ENCODE results near the gene TP73. TPM values are rescaled to one million over a fixed set of nuclear protein-coding genes. Genes with fewer than 3 reads are reported as not detected.

Gene TP73
- total RNA-seq, 4 donors from 2014 or later = 4.9 to 8.8 (median 7.0) TPM

DNA sequence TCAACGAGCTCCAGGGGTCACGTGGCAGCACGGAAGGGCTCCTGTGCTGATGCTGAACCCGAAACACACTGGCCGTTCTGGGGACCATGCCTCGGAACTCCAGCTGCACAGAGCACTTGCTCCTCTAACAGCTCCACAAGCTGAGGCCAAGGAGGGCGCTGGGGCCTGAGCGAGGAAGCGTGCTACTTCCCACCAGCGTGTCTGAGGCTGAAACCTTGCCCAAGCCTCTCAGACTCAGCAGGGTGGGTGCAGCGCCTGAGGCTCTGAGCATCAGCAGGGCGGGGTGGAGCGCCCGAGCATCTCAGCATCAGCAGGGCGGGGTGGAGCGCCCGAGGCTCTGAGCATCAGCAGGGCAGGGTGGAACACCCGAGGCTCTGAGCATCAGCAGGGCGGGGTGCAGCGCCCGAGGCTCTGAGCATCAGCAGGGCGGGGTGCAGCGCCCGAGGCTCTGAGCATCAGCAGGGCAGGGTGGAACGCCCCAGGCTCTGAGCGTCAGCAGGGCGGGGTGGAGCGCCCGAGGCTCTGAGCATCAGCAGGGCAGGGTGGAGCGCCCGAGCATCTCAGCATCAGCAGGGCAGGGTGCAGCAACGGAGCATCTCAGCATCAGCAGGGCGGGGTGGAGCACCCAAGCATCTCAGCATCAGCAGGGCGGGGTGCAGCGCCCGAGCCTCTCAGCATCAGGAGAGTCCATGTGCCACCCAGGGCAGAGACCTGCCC is 12.0 kb upstream of the TP73 start:
- Histone ChIP-seq H3K27me3 (no peaks in the 10 kb centered on the region), H3K36me3 (peaks cover 16 to 93% (median 21%) of the 10 kb centered on the region in 3 donors), H3K9me3 (no peaks in the 10 kb centered on the region), H3K4me1 (no peaks in the 10 kb centered on the region), H3K4me3 (no peak overlapping the region), H3K27ac (no peak overlapping the region)
- no peak for TF ChIP-seq POLR2A (IDR thresholded peaks at IDR 0.05)
- TF ChIP-seq, protein P1, sequence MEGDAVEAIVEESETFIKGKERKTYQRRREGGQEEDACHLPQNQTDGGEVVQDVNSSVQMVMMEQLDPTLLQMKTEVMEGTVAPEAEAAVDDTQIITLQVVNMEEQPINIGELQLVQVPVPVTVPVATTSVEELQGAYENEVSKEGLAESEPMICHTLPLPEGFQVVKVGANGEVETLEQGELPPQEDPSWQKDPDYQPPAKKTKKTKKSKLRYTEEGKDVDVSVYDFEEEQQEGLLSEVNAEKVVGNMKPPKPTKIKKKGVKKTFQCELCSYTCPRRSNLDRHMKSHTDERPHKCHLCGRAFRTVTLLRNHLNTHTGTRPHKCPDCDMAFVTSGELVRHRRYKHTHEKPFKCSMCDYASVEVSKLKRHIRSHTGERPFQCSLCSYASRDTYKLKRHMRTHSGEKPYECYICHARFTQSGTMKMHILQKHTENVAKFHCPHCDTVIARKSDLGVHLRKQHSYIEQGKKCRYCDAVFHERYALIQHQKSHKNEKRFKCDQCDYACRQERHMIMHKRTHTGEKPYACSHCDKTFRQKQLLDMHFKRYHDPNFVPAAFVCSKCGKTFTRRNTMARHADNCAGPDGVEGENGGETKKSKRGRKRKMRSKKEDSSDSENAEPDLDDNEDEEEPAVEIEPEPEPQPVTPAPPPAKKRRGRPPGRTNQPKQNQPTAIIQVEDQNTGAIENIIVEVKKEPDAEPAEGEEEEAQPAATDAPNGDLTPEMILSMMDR (IDR thresholded peaks at IDR 0.05) = no peak
- intact Hi-C loops (cut with DNase I) = no loop called here
- WGBS, 2 donors = 87 to 97% methylated on average over 4 to 9 of the region's 36 CpGs
- no peak for DNase-seq

DNA sequence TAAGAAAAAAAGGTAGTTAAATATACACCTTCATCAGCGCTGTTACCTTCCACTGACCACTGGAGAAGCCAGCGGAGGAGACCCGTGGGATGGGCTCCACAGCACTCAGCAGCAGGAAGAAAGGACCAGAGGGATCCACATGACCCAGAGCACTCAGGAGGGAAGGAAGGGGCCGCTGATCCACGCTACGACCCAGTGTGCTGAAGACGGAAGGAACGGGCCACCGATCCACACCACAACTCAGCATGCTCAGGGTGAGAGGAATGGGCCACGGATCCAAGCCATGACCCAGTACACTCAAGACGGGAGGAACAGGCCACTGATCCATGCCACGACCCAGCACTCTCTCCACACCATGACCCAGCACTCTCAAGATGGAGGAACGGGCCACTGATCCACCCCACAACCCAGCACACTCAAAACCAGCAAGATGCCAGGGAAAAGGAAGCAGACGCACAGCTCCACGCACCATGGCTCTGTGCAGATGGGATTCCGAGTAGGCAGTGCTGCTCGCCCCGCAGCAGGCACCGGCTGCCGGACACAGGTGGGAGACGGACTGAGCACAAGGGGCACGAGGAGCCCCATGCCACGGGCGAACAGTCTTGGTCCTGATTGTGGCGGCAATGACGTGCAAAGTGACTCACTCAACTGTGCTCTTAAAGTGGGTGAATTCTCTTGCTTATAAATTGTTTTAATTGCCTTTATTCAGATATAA is 11.1 kb upstream of the TP73 start:
- no peak for TF ChIP-seq POLR2A (IDR thresholded peaks at IDR 0.05)
- TF ChIP-seq, protein P1 (IDR thresholded peaks at IDR 0.05) = no peak
- 94% methylated on average over 15 of the region's 26 CpGs for WGBS, 2 donors
- no peak overlapping the region for H3K27ac ChIP-seq
- intact Hi-C loops (cut with DNase I) = no loop called here
- DNase-seq = no peak
- H3K36me3 ChIP-seq = peaks cover 16 to 93% (median 21%) of the 10 kb centered on the region in 3 donors
- H3K27me3 ChIP-seq = no peaks in the 10 kb centered on the region
- no peaks in the 10 kb centered on the region for H3K9me3 ChIP-seq
- no peaks in the 10 kb centered on the region for H3K4me1 ChIP-seq
- H3K4me3 ChIP-seq = no peak overlapping the region

DNA sequence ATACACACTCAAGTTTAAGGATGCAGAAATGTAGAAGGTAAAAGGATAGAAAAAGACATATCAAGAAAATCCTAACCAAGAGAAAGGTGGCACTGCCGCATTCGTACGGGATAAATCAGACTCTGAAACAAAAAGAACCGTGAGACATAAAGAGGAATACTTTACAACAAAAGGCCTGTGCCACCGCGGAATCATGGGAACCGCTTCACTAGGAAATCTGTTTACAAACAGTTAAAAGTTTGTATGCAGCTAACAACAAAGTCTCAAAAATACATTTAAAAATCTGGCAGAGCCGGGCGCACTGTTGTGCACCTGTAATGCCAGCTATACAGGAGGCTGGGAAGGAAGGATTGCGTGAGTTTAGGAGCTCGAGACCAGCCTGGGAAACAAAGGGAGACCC is 10.5 kb upstream of the TP73 start:
- no peak overlapping the region for H3K27ac ChIP-seq
- H3K4me3 ChIP-seq = no peak overlapping the region
- no peak for DNase-seq
- peaks cover 16 to 93% (median 17%) of the 10 kb centered on the region in 3 donors for H3K36me3 ChIP-seq
- no peaks in the 10 kb centered on the region for H3K27me3 ChIP-seq
- H3K9me3 ChIP-seq = no peaks in the 10 kb centered on the region
- 93 to 98% methylated on average over 11 of the region's 11 CpGs for WGBS, 2 donors
- intact Hi-C loops (cut with DNase I) = no loop called here
- no peaks in the 10 kb centered on the region for H3K4me1 ChIP-seq
- no peak for TF ChIP-seq POLR2A (IDR thresholded peaks at IDR 0.05)
- TF ChIP-seq, protein P1 (IDR thresholded peaks at IDR 0.05) = no peak

DNA sequence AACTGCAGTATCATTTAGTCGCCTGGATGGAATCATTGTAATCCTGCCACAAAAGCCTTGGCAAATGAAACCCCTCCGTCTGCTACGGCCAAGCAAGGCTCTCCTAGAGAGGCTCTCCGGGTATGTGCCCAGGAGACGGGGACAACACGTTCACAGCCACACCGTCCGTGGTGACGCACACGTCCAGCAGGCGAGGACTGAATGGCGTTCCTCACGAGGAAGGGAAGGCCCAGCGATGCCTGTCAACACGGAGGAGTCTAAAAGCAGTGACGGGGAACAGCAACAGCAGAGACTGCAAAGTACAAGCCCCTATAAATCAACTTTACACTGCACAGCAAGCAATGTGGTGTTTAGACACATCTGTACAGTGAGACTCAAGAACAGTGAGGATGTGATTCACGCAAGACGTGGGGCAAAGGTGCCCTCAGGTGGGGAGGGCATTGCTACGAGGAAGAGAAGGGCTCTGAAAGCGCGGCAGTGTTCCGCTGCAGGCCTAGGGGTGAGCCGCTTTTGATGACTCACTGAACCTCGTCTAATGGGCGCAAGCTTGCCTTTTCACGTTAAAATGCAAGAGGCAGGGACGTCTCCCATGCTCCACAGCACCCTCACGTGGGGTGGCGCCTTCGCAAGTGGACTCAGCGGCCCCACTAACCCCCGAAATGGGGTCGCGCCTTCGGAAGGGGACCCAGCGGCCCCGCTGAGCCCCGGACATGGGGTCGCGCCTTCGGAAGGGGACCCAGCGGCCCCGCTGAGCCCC is 9.2 kb upstream of the TP73 start:
- DNase-seq = no peak
- no peak for TF ChIP-seq POLR2A (IDR thresholded peaks at IDR 0.05)
- TF ChIP-seq, protein P1 (IDR thresholded peaks at IDR 0.05) = no peak
- no peak overlapping the region for H3K4me3 ChIP-seq
- WGBS, 2 donors = 86 to 95% methylated on average over 16 to 20 of the region's 43 CpGs
- H3K27ac ChIP-seq = no peak overlapping the region
- H3K4me1 ChIP-seq = peaks cover 0 to 4% (median 0%) of the 10 kb centered on the region in 3 donors
- H3K9me3 ChIP-seq = no peaks in the 10 kb centered on the region
- peaks cover 8 to 92% (median 21%) of the 10 kb centered on the region in 3 donors for H3K36me3 ChIP-seq
- intact Hi-C loops (cut with DNase I) = no loop called here
- H3K27me3 ChIP-seq = no peaks in the 10 kb centered on the region
